Anterior cingulate cortex (tissue), 58 donors: Measurements from ENCODE around the gene LAMA2.
A peak's percentile ranks its signal among the peaks of the same experiment; 100 is the strongest.
"Not testable (repeated sequence)": the region's sequence is repeated elsewhere in the genome, so short reads cannot be mapped to it uniquely, and the experiment has no call there.

Experiments
- DNase-seq, 58 donors: peaks; one replicate each; lab custom pipeline; 2025; lab: John Stamatoyannopoulos, UW

Gene LAMA2

GRCh38 chr6:129111853-129112252 is 228.9 kb downstream of the LAMA2 start:
- DNase-seq = no peak

- DNase-seq = no peak
These were observed 229.7 kb downstream of the LAMA2 start for GRCh38 chr6:129112591-129112990.

DNA sequence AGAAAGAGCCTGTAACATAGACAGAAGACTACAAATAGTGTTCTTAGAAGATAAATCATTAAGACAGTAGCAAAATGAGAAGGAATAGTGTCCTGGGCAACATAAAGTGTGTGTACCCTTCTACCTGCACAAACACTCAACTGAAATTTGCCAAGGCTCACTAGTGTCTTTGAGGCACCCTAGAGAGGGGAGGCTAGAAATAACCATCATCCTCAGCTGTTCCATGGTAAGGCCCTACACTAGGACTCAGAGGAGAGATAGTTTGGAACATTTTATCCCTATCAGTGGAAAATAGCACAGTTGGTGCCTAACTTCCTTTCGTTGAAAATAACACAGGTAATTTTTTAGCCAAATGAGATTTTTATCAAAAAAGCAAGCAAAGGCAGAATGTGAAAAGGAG is 230.7 kb downstream of the LAMA2 start:
- no peak for DNase-seq

- DNase-seq = no peak
These were observed 231.9 kb downstream of the LAMA2 start for GRCh38 chr6:129114636-129115391.

GRCh38 chr6:129115471-129115870 is 232.5 kb downstream of the LAMA2 start:
- no peak for DNase-seq

DNA sequence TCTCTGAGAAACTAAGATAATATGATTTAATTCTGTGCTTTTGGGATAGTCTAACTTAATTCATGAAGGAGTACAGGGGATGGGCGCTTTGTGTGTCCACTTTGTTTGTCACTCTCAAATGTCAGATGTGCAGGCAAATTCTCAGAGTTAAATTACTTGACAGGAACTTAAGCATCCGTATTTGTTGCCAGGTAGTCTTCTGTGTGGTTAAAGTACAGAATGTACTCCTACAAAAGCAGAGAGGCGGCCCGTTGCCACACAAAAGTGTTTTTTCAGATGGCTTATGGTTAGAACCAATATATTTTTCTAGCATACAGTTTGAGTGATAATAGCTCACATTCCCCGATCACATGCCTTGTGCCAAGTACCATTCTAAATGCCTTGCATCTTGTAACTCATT is 234.4 kb downstream of the LAMA2 start:
- no peak for DNase-seq

DNA sequence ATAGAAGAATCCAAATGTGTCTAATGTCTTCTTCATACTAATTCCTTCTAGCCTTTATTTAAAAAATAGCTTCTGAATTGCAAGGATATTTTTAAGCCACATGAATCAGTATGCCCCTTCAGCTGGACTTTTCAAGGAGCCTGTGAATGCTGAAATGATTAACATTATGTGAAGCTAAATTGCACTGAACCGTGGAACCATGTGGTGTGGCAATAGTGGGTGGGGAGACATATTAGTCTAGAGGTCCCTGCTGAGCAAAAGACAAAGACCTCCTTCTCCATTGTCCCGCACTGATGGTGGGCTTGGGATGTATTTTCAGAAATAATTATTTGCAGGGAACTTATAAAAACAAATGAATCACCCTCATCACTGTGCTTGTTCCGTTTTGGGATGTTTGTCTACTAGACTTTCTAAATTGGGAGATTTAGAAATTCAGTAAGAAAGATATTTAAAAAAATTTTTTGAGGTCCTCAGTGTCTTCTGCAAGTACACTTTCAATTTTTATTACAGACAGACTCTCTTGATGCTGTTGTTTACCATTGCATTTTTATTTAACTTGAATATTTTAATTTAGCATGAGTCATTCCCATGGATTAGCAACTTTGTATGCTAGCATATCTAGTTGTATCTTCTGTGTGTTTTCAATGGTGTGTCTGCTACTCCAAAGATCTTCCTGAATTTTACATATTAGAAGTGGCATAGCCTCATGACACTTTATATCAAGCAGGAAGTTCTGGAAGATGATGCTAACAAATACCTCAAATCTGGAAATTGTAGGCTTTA is 238.1 kb downstream of the LAMA2 start:
- no peak for DNase-seq

DNA sequence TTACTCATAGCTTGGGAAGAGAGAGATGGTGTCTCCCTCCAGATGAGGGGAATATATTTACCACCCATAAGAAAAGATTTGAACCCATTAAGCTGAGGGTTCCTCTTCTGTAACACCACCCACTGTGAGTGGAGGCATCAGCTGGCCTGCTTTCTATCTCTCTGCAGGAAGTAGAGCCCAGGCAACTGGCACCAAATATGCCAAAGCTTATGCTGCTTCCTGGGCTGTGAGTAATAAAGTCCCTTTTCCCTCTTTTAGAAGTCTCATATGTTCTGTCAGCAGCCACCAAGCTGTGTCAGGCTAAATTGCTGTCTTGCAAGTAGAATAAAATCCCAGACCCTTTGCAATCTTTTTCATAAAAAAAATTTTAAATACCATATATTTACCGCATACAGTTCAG is 241.4 kb downstream of the LAMA2 start:
- DNase-seq = no peak

- DNase-seq = no peak
These were observed 247.2 kb downstream of the LAMA2 start for GRCh38 chr6:129130106-129130505.

GRCh38 chr6:129130959-129131681 is 248.2 kb downstream of the LAMA2 start:
- peak in 7 of 58 donors; percentile 3 to 38 (median 11) for DNase-seq

- no peak for DNase-seq
These were observed 250.8 kb downstream of the LAMA2 start for GRCh38 chr6:129133770-129134192.

GRCh38 chr6:129134535-129134934 is 251.6 kb downstream of the LAMA2 start:
- DNase-seq = peak in 7 of 58 donors; percentile 2 to 31 (median 9)

- no peak for DNase-seq
These were observed 252.5 kb downstream of the LAMA2 start for GRCh38 chr6:129135451-129135850.

- no peak for DNase-seq
These were observed 253.8 kb downstream of the LAMA2 start for GRCh38 chr6:129136751-129137150.

- no peak for DNase-seq
These were observed 255.9 kb downstream of the LAMA2 start for GRCh38 chr6:129138739-129139405.

DNA sequence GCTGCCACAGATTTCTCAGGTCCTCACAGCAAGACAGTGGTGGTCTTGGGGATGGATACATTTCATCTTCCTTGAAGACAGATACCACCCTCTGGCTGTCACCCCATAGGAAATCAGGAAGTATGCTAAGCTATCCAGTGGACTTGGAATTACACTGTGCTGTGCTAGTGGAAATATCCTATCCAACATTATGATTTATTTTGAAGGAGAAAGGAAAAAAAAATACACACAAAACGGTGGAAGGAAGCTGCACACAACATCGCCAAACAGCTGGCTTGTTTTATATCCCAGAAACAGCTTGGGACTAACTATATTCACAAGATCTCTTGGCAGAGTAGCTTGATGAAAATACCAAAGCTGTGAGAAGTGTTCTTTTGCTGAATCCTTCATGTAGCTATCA is 257.6 kb downstream of the LAMA2 start:
- DNase-seq = no peak

- no peak for DNase-seq
These were observed 258.6 kb downstream of the LAMA2 start for GRCh38 chr6:129141499-129141898.

GRCh38 chr6:129146902-129147301 is 264.0 kb downstream of the LAMA2 start:
- DNase-seq = no peak

- no peak for DNase-seq
These were observed 267.6 kb downstream of the LAMA2 start for GRCh38 chr6:129150507-129150906.

DNA sequence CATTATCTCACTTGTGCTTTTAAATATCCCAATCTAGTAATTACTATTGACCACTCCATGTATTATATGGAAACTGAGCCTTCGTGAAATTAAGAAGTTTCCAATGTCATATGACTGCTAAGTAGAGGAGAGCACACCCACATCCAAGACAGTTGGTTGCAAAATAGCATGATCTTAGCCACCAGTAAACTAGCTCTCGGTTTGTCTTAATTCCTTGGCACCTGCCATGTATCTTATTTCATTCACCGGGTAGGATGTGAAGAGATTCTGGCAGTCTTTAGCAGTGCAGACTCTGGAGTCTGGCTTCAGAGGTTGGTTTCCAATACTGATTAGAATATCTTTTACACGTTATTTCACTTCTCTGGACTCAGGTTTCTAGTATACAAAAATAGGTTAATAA is 270.3 kb downstream of the LAMA2 start:
- no peak for DNase-seq

DNA sequence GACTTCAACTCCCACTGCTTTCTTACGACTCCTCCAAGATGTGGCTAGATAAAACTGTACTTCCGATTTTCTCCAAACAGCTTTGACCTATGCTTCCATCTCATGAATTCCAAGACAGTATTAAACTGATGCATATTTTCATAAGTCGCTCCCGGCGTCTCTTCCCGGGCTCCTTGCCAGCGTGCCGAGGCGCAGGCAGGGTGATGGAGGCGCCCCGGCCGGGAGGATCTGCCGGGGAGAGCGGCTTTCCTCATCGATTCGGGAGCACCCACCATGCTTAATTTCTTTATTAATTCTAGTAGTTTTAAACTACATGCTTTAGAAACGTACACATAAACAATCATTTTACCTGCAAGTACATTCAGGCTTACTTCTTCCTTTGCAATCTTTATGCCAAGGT is 276.3 kb downstream of the LAMA2 start:
- not testable (repeated sequence) for DNase-seq
